Chondrocyte (in vitro differentiated cells): ENCODE results near the gene DIAPH2. TPM values are rescaled to one million over a fixed set of nuclear protein-coding genes. Genes with fewer than 3 reads are reported as not detected.

ENCODE experiments used
- DNase-seq: peaks from one replicate; pipeline ENCODE4 v3.0.0; 2021; ENCODE audit warnings: mixed read lengths, low spot score
- H3K27ac Mint-ChIP-seq: one replicate; pipeline ENCODE4 v1.8.0; 2021; ENCODE audit warnings: mild to moderate bottlenecking, moderate library complexity, mixed read lengths; ENCODE audit not compliant: unreplicated experiment
- H3K27me3 Mint-ChIP-seq: 2 replicates; pipeline ENCODE4 v1.8.0; 2021; ENCODE audit warnings: low read depth, mixed read lengths
- H3K36me3 Mint-ChIP-seq: 2 replicates; pipeline ENCODE4 v1.8.0; 2021; ENCODE audit warnings: low read depth, mixed read lengths
- H3K4me1 Mint-ChIP-seq: 2 replicates; pipeline ENCODE4 v1.8.0; 2021; ENCODE audit warnings: low read depth, mild to moderate bottlenecking, mixed read lengths
- H3K4me3 Mint-ChIP-seq: one replicate; pipeline ENCODE4 v1.8.0; 2021; ENCODE audit warnings: mild to moderate bottlenecking, moderate library complexity, mixed read lengths; ENCODE audit not compliant: unreplicated experiment
- H3K9me3 Mint-ChIP-seq: 2 replicates; pipeline ENCODE4 v1.8.0; 2021; ENCODE audit warnings: low read depth, mixed read lengths
- total RNA-seq: library from RNA; stranded (reverse); gene quantifications from 3 replicates; pipeline ENCODE4 v1.2.1, GENCODE V29; 2021
- TF ChIP-seq, protein P1 (sequence below): fragments of 200-600 bp; sonication (generic); IDR thresholded peaks from 2 replicates; pipeline ENCODE4 v1.5.0; 2021; ENCODE audit warnings: antibody characterized with exemption, mild to moderate bottlenecking, moderate library complexity

DIAPH2 gene
- total RNA-seq, 1 donor from 2014 or later: 14.5 TPM

- H3K9me3 Mint-ChIP-seq: no peaks in the 10 kb centered on the region
- peaks cover 6% of the 10 kb centered on the region for H3K4me1 Mint-ChIP-seq
- TF ChIP-seq, protein P1, sequence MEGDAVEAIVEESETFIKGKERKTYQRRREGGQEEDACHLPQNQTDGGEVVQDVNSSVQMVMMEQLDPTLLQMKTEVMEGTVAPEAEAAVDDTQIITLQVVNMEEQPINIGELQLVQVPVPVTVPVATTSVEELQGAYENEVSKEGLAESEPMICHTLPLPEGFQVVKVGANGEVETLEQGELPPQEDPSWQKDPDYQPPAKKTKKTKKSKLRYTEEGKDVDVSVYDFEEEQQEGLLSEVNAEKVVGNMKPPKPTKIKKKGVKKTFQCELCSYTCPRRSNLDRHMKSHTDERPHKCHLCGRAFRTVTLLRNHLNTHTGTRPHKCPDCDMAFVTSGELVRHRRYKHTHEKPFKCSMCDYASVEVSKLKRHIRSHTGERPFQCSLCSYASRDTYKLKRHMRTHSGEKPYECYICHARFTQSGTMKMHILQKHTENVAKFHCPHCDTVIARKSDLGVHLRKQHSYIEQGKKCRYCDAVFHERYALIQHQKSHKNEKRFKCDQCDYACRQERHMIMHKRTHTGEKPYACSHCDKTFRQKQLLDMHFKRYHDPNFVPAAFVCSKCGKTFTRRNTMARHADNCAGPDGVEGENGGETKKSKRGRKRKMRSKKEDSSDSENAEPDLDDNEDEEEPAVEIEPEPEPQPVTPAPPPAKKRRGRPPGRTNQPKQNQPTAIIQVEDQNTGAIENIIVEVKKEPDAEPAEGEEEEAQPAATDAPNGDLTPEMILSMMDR: no peak
- no peak overlapping the region for H3K4me3 Mint-ChIP-seq
- no peak overlapping the region for H3K27ac Mint-ChIP-seq
- no peak for DNase-seq
- no peaks in the 10 kb centered on the region for H3K36me3 Mint-ChIP-seq
- H3K27me3 Mint-ChIP-seq: no peaks in the 10 kb centered on the region
These were observed 712.7 kb downstream of the DIAPH2 start for GRCh38 chrX:97397371-97397770.

- Mint-ChIP-seq H3K4me1 (peaks cover 6% of the 10 kb centered on the region), H3K27me3 (no peaks in the 10 kb centered on the region), H3K9me3 (no peaks in the 10 kb centered on the region), H3K4me3 (no peak overlapping the region), H3K27ac (no peak overlapping the region), H3K36me3 (no peaks in the 10 kb centered on the region)
- DNase-seq: no peak
- TF ChIP-seq, protein P1: no peak
These were observed 713.4 kb downstream of the DIAPH2 start for GRCh38 chrX:97398030-97398551.

DNA sequence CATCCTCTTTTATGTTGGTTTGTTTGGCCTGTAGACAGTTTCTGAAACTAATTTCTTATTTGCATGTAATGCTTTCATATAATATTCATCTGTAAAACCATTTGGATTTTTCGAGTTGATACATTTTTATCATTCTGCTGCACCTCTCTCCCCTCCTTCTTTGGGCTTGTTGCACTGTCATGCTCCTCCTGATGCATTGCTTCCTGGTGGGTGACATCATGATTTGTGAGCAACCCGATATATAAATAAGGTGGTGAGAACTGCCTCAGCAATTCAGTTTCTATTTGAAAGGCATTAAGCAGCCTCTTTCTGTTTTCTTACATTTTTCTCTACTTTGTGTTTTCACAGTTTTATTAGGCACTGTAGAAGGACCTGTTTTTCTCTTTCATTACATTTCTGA is 714.8 kb downstream of the DIAPH2 start:
- H3K36me3 Mint-ChIP-seq: no peaks in the 10 kb centered on the region
- H3K4me3 Mint-ChIP-seq: no peak overlapping the region
- DNase-seq: no peak
- H3K27ac Mint-ChIP-seq: peak overlapping the region; percentile 41
- H3K4me1 Mint-ChIP-seq: peaks cover 6% of the 10 kb centered on the region
- H3K9me3 Mint-ChIP-seq: no peaks in the 10 kb centered on the region
- TF ChIP-seq, protein P1: no peak
- no peaks in the 10 kb centered on the region for H3K27me3 Mint-ChIP-seq

DNA sequence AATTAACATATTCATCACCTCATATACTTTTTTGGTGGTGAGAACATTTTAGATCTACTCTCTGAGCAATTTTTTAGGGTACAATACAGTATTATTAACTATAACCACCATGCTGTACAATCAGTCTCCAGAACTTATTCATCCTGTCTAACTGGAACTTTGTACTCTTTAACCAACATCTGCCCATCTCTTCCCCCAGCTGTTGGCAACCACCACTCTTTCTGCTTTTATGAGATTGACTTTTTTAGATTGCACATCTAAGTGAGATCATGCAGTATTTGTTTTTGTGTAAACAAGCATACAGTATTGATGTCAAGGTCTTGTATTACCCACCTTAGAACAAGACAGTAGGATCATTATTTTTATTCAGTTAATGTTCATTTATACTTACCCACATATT is 715.9 kb downstream of the DIAPH2 start:
- no peaks in the 10 kb centered on the region for H3K9me3 Mint-ChIP-seq
- no peak for DNase-seq
- no peaks in the 10 kb centered on the region for H3K36me3 Mint-ChIP-seq
- H3K4me3 Mint-ChIP-seq: no peak overlapping the region
- peaks cover 6% of the 10 kb centered on the region for H3K4me1 Mint-ChIP-seq
- TF ChIP-seq, protein P1: no peak
- no peak overlapping the region for H3K27ac Mint-ChIP-seq
- H3K27me3 Mint-ChIP-seq: no peaks in the 10 kb centered on the region

DNA sequence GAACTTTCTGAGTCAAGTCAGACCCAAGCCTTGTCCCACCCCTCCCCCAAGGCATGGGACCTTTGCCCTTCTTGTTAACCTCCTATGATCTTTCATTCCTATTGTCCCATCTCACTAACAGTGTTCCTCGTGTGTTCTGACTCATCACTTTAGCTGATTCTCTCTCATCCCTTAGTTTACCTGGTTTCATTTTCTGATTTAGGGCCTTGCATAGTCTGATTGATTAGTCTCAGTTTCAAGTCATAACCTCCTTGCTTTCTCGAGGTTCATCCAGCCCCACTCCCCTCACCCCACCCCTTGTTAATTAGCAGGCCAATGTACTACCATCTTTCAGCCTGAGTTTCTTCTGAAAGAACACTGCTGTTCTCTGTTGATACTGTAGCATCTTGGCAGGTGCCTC is 716.5 kb downstream of the DIAPH2 start:
- TF ChIP-seq, protein P1: no peak
- no peak overlapping the region for H3K27ac Mint-ChIP-seq
- H3K4me3 Mint-ChIP-seq: no peak overlapping the region
- H3K36me3 Mint-ChIP-seq: no peaks in the 10 kb centered on the region
- DNase-seq: no peak
- H3K4me1 Mint-ChIP-seq: peaks cover 6% of the 10 kb centered on the region
- no peaks in the 10 kb centered on the region for H3K9me3 Mint-ChIP-seq
- H3K27me3 Mint-ChIP-seq: no peaks in the 10 kb centered on the region
